SW 1271 (cell line): ENCODE data around the gene SPATA46.

Experiments used
- DNase-seq, 2 experiments: peaks; one replicate each; lab custom pipeline; 2025; lab: John Stamatoyannopoulos, UW

The SPATA46 gene

GRCh38 chr1:162374406-162374805, 2.2 kb downstream of the SPATA46 start:
- DNase-seq: no peak

- no peak for DNase-seq
These were observed 3.0 kb downstream of the SPATA46 start for GRCh38 chr1:162373541-162374260.

- no peak for DNase-seq
These were observed 3.6 kb downstream of the SPATA46 start for GRCh38 chr1:162373072-162373427.

- DNase-seq: no peak
These were observed 4.2 kb downstream of the SPATA46 start for GRCh38 chr1:162372159-162373071.

- no peak for DNase-seq
These were observed 5.0 kb downstream of the SPATA46 start for GRCh38 chr1:162371611-162372010.

GRCh38 chr1:162370721-162371120, 5.9 kb downstream of the SPATA46 start:
- no peak for DNase-seq

GRCh38 chr1:162370161-162370560, 6.5 kb downstream of the SPATA46 start:
- no peak for DNase-seq

GRCh38 chr1:162369571-162369970, 7.1 kb downstream of the SPATA46 start:
- DNase-seq: no peak

GRCh38 chr1:162368451-162368850, 8.2 kb downstream of the SPATA46 start:
- DNase-seq: no peak

- DNase-seq: no peak
These were observed 8.9 kb downstream of the SPATA46 start for GRCh38 chr1:162367772-162368171.

- no peak for DNase-seq
These were observed 9.6 kb downstream of the SPATA46 start for GRCh38 chr1:162367073-162367472.

- no peak for DNase-seq
These were observed 10.0 kb downstream of the SPATA46 start for GRCh38 chr1:162366671-162367070.

GRCh38 chr1:162366149-162366548, 10.5 kb downstream of the SPATA46 start:
- DNase-seq: no peak

GRCh38 chr1:162365284-162366020, 11.2 kb downstream of the SPATA46 start:
- no peak for DNase-seq

- no peak for DNase-seq
These were observed 12.2 kb downstream of the SPATA46 start for GRCh38 chr1:162364498-162364897.

- no peak for DNase-seq
These were observed 12.8 kb downstream of the SPATA46 start for GRCh38 chr1:162363823-162364222.

- no peak for DNase-seq
These were observed 15.3 kb downstream of the SPATA46 start for GRCh38 chr1:162361349-162361748.

GRCh38 chr1:162360874-162361260, 15.8 kb downstream of the SPATA46 start:
- DNase-seq: no peak

GRCh38 chr1:162360237-162360873, 16.3 kb downstream of the SPATA46 start:
- no peak for DNase-seq

GRCh38 chr1:162359523-162360236, 17.0 kb downstream of the SPATA46 start:
- no peak for DNase-seq

GRCh38 chr1:162358928-162359327, 17.7 kb downstream of the SPATA46 start:
- DNase-seq: no peak
